Activated CD8-positive, alpha-beta T cell treated with anti-CD3 and anti-CD28 coated beads, Interleukin-2, amount 10 ng/mL, durations not matched to agents 7 days and 5 days (primary cell): Measurements from ENCODE around the gene RPGR. TPM values are rescaled to one million over a fixed set of nuclear protein-coding genes. Genes with fewer than 3 reads are reported as not detected.

Experiments
- ATAC-seq: fragments of 150-1000 bp; cut with Tn5 transposase; one replicate; pipeline ENCODE4 v1.10.0; 2021; ENCODE audit warnings: moderate library complexity
- CTCF ChIA-PET: fragments of 350-600 bp; sonication (Branson Sonifier 250); formaldehyde crosslinking; loops from one replicate; lab custom pipeline; 2021; ENCODE audit warnings: antibody characterized with exemption; lab: Charles Lee
- POLR2A ChIA-PET: fragments of 350-600 bp; sonication (Branson Sonifier 250); formaldehyde crosslinking; loops from one replicate; lab custom pipeline; 2021; ENCODE audit warnings: antibody characterized with exemption; lab: Charles Lee
- DNase-seq: peaks from one replicate; pipeline ENCODE4 v3.0.0-alpha.2; 2020
- H3K27ac Mint-ChIP-seq: one replicate; pipeline ENCODE4 v1.8.0; 2021; ENCODE audit warnings: mild to moderate bottlenecking, mixed read lengths
- H3K27me3 Mint-ChIP-seq: one replicate; pipeline ENCODE4 v1.8.0; 2021; ENCODE audit warnings: low read depth, mixed read lengths
- H3K36me3 Mint-ChIP-seq: one replicate; pipeline ENCODE4 v1.8.0; 2021; ENCODE audit warnings: low read depth, mixed read lengths
- H3K4me1 Mint-ChIP-seq: one replicate; pipeline ENCODE4 v1.8.0; 2021; ENCODE audit warnings: low read depth, mixed read lengths
- H3K4me3 Mint-ChIP-seq: one replicate; pipeline ENCODE4 v1.8.0; 2021; ENCODE audit warnings: mild to moderate bottlenecking, mixed read lengths
- H3K9me3 Mint-ChIP-seq: one replicate; pipeline ENCODE4 v1.8.0; 2022; ENCODE audit warnings: mixed read lengths; ENCODE audit not compliant: insufficient read depth
- total RNA-seq, 2 experiments: library from RNA; stranded (reverse); gene quantifications; one replicate each; pipeline ENCODE4 v1.2.3, GENCODE V29; 2021

Gene RPGR
- total RNA-seq, 2 experiments from 2014 or later: 5.0 to 7.6 TPM

GRCh38 chrX:38278682-38279081, 48.6 kb downstream of the RPGR start:
- no peak overlapping the region for H3K27ac Mint-ChIP-seq
- H3K36me3 Mint-ChIP-seq: no peaks in the 10 kb centered on the region
- ChIA-PET CTCF (no interaction called here), POLR2A (no interaction called here)
- H3K27me3 Mint-ChIP-seq: no peaks in the 10 kb centered on the region
- no peaks in the 10 kb centered on the region for H3K4me1 Mint-ChIP-seq
- H3K4me3 Mint-ChIP-seq: no peak overlapping the region
- H3K9me3 Mint-ChIP-seq: no peaks in the 10 kb centered on the region
- ATAC-seq: no peak
- DNase-seq: no peak

DNA sequence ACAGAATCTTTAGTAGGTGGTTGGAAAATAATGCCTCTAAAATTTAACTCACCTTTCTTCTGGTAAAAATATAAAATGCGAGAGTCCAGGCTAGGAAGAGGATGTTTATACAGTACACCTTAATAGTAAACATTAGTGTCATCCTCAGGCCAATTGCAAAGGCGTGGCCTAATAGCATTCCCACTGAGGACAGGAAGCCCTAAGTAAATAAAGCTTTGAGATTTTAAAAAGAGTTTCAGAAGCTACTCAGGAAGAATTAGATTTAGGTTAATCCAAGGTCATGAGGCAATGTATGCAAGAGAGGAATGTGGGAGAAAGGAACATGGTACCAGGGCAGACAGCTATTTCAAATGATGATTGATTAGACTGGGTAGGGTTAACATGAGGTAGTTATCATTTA, 49.5 kb downstream of the RPGR start:
- ATAC-seq: no peak
- no peaks in the 10 kb centered on the region for H3K27me3 Mint-ChIP-seq
- ChIA-PET CTCF (interaction anchor here (1.0 kb wide), 1 partner anchor 351 kb away, joined by 3 read pairs; no protein-coding TSS in a partner anchor), POLR2A (no interaction called here)
- no peak overlapping the region for H3K27ac Mint-ChIP-seq
- H3K4me3 Mint-ChIP-seq: no peak overlapping the region
- DNase-seq: no peak
- no peaks in the 10 kb centered on the region for H3K4me1 Mint-ChIP-seq
- no peaks in the 10 kb centered on the region for H3K36me3 Mint-ChIP-seq
- H3K9me3 Mint-ChIP-seq: no peaks in the 10 kb centered on the region

DNA sequence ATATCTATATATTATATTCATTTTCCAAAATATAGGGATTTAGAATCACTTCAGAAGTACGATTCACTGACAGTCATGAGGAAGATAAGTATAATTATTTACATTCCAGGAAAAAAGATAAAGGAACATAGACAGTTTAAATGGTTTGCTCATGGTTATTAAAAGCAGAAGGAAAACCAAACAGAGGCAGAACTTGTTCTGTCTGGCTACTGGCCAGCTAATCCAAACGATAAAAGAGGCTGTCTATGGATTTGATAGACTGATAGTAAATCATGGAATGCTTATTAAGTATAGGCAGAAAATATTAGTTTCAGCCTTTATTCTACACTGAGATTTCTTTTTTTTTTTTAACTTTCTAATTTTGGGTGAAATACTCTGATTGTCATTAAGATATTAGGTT, 50.2 kb downstream of the RPGR start:
- DNase-seq (no peak), ATAC-seq (no peak)
- Mint-ChIP-seq H3K9me3 (no peaks in the 10 kb centered on the region), H3K36me3 (no peaks in the 10 kb centered on the region), H3K27me3 (no peaks in the 10 kb centered on the region), H3K27ac (no peak overlapping the region), H3K4me1 (no peaks in the 10 kb centered on the region), H3K4me3 (no peak overlapping the region)
- ChIA-PET POLR2A (no interaction called here), CTCF (interaction anchor here (1.0 kb wide), 1 partner anchor 351 kb away, joined by 3 read pairs; no protein-coding TSS in a partner anchor)

GRCh38 chrX:38276089-38276488, 51.2 kb downstream of the RPGR start:
- Mint-ChIP-seq H3K4me3 (no peak overlapping the region), H3K27me3 (no peaks in the 10 kb centered on the region), H3K36me3 (no peaks in the 10 kb centered on the region), H3K9me3 (no peaks in the 10 kb centered on the region), H3K4me1 (peaks cover 3% of the 10 kb centered on the region), H3K27ac (no peak overlapping the region)
- ChIA-PET POLR2A (no interaction called here), CTCF (no interaction called here)
- no peak for ATAC-seq
- DNase-seq: no peak

DNA sequence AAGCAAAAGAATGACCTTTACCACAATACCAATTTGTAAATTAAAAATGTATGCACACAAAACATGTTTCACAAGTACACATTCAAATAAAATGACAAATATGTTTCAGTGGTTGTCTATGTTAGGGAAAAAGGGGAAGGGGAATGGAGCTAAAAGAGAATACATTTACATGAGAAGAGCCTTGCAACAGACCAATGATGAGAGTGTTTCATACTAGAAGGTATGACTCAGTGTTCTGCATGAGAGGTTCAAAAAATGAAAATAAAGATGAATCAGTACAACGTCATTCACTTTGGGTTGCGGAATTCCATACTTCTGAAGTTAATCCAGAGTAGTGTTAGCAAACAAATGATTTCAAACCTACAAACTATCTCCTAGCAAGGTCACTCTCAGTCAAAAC, 51.7 kb downstream of the RPGR start:
- no peak for ATAC-seq
- H3K36me3 Mint-ChIP-seq: peaks cover 2% of the 10 kb centered on the region
- DNase-seq: no peak
- ChIA-PET POLR2A (no interaction called here), CTCF (no interaction called here)
- no peaks in the 10 kb centered on the region for H3K9me3 Mint-ChIP-seq
- peaks cover 8% of the 10 kb centered on the region for H3K4me1 Mint-ChIP-seq
- no peak overlapping the region for H3K27ac Mint-ChIP-seq
- no peaks in the 10 kb centered on the region for H3K27me3 Mint-ChIP-seq
- H3K4me3 Mint-ChIP-seq: no peak overlapping the region

DNA sequence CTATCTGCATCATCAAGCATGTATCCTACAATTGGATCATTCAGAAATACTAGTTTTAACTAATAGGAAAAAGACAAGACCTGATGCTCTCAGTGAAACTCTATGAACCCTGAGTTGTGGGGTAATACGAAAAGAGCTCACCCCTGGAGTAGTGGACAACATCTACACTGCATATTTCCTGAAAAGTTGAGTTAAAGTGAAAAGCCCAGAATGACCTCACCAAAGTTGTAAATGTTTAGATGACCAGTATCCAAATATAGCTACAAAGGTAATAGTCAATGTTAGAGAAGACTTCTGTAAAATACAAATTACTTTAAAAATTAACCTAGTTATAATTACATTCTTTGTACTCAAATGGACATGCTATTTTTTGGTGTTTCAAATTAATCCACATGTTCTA, 53.9 kb downstream of the RPGR start:
- ChIA-PET CTCF (no interaction called here), POLR2A (no interaction called here)
- ATAC-seq (no peak), DNase-seq (no peak)
- Mint-ChIP-seq H3K4me3 (no peak overlapping the region), H3K9me3 (no peaks in the 10 kb centered on the region), H3K4me1 (peaks cover 9% of the 10 kb centered on the region), H3K27ac (no peak overlapping the region), H3K27me3 (no peaks in the 10 kb centered on the region), H3K36me3 (peaks cover 2% of the 10 kb centered on the region)

GRCh38 chrX:38271154-38271716, 56.1 kb downstream of the RPGR start:
- no peaks in the 10 kb centered on the region for H3K27me3 Mint-ChIP-seq
- peaks cover 9% of the 10 kb centered on the region for H3K4me1 Mint-ChIP-seq
- H3K4me3 Mint-ChIP-seq: no peak overlapping the region
- H3K27ac Mint-ChIP-seq: no peak overlapping the region
- ChIA-PET POLR2A (no interaction called here), CTCF (no interaction called here)
- H3K36me3 Mint-ChIP-seq: peaks cover 2% of the 10 kb centered on the region
- H3K9me3 Mint-ChIP-seq: no peaks in the 10 kb centered on the region
- ATAC-seq (no peak), DNase-seq (no peak)

- DNase-seq: no peak
- ChIA-PET CTCF (no interaction called here), POLR2A (no interaction called here)
- Mint-ChIP-seq H3K9me3 (no peaks in the 10 kb centered on the region), H3K27ac (no peak overlapping the region), H3K4me3 (no peak overlapping the region), H3K36me3 (peaks cover 2% of the 10 kb centered on the region), H3K4me1 (peaks cover 9% of the 10 kb centered on the region), H3K27me3 (no peaks in the 10 kb centered on the region)
- no peak for ATAC-seq
These were observed 59.3 kb downstream of the RPGR start for GRCh38 chrX:38268011-38268410.

DNA sequence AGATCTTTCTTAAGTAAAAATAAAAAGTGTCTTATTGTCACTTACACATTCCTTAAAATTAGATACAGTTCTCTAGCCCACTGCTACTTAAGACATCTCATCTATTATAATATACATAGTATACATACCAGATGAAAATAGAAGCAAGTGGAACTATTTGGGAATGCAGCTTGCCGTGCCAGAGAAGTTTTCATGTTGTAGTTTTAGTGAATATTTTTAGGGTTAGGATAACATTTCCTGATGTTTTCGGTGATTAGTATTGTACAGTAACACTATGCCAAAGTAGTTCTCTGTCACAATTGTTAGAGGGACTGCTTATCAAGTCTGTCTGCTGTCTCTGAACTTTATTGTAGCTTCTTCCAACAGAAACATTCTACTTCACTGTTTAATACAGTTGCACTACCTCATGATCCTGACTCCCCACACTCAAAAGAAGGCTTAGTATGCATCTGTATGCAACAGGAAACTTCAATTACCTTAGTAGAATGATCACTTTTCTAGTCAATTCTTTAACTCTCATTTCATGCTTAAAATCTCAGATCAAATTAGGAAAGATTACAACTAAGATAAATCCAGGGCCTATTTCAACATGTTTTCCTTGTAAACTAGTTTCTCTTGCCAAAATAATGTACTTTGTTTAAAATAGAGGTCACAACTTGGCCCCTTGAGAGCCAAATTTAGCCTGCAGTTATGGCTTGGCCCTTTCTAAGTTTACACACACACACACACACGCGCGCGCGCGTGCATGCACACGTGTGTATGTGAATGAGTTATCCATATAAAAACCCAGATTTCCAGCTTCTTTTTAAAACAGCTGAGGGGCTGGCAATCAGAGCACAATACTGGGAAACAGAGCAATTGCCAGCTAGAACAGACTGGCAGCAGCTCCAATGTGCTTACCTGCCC, 64.3 kb downstream of the RPGR start:
- Mint-ChIP-seq H3K4me3 (no peak overlapping the region), H3K4me1 (no peaks in the 10 kb centered on the region), H3K36me3 (no peaks in the 10 kb centered on the region), H3K9me3 (no peaks in the 10 kb centered on the region), H3K27me3 (no peaks in the 10 kb centered on the region), H3K27ac (no peak overlapping the region)
- DNase-seq: no peak
- no peak for ATAC-seq
- ChIA-PET POLR2A (interaction anchor here (0.6 kb wide), 1 partner anchor 383 kb away, joined by 4 read pairs; no protein-coding TSS in a partner anchor), CTCF (interaction anchor here (1.0 to 1.2 kb wide), 3 partner anchors 12 to 64 kb away, joined by 3 read pairs; partner anchors contain the start of gene RPGR)

DNA sequence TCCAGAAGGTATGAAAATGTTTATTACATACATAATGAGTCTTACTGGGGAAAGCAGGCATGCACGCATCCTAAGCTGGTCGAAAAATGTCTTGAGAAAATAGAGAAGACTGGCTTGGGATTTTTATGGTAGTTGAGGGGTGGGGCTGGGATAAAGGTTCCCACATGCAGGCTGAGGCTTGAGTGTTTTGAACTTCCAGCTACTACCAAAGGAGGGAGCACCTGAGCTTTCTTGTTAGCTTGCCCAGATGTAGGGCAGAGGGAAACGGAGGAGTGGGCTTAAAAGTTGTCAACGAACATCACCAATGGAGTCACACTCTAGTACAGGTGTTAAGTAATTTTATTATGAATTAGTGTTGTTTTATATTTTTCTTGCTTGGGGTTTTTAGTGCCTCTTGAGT, 67.1 kb downstream of the RPGR start:
- no peaks in the 10 kb centered on the region for H3K36me3 Mint-ChIP-seq
- ATAC-seq (no peak), DNase-seq (no peak)
- H3K27ac Mint-ChIP-seq: no peak overlapping the region
- ChIA-PET POLR2A (no interaction called here), CTCF (interaction anchor here (0.6 to 0.7 kb wide), 2 partner anchors 43 to 60 kb away, joined by 3 read pairs; no protein-coding TSS in a partner anchor)
- H3K9me3 Mint-ChIP-seq: no peaks in the 10 kb centered on the region
- no peaks in the 10 kb centered on the region for H3K4me1 Mint-ChIP-seq
- no peaks in the 10 kb centered on the region for H3K27me3 Mint-ChIP-seq
- no peak overlapping the region for H3K4me3 Mint-ChIP-seq

DNA sequence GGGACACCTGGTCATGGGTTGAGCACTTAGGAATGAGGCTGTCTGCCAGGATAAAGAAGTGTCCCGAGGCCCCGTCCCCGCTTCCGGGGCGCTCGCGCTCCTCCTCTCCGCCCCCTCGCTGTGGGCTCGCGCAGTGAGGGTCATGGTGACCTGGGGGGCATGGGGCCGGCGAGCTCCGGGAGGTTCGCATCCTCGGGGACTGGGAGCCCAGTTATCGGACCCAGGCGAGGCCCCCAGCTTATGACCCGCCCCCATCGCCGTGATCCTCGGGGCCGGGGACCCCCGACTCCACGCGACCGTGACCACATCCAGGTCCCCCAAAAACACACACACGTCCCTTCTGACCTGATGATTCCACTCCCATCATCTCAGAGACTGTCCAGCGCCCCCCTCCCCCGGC, 71.3 kb downstream of the RPGR start:
- H3K27ac Mint-ChIP-seq: no peak overlapping the region
- H3K4me3 Mint-ChIP-seq: no peak overlapping the region
- H3K27me3 Mint-ChIP-seq: peaks cover 14% of the 10 kb centered on the region
- no peaks in the 10 kb centered on the region for H3K4me1 Mint-ChIP-seq
- no peaks in the 10 kb centered on the region for H3K36me3 Mint-ChIP-seq
- ChIA-PET CTCF (no interaction called here), POLR2A (no interaction called here)
- no peak for DNase-seq
- no peak for ATAC-seq
- H3K9me3 Mint-ChIP-seq: no peaks in the 10 kb centered on the region

GRCh38 chrX:38249965-38250364, 77.3 kb downstream of the RPGR start:
- Mint-ChIP-seq H3K27ac (no peak overlapping the region), H3K4me3 (no peak overlapping the region), H3K4me1 (peaks cover 15% of the 10 kb centered on the region), H3K27me3 (peaks cover 17% of the 10 kb centered on the region), H3K36me3 (no peaks in the 10 kb centered on the region), H3K9me3 (no peaks in the 10 kb centered on the region)
- POLR2A ChIA-PET: no interaction called here
- ATAC-seq: no peak
- CTCF ChIA-PET: no interaction called here
- no peak for DNase-seq
